Loucy (cell line): ENCODE data around the gene CACNA1S.
A peak's percentile ranks its signal among the peaks of the same experiment; 100 is the strongest.

ENCODE experiments used
- H2AFZ ChIP-seq: fragments of 200-600 bp; sonication (generic); 2 replicates; pipeline ENCODE4 v1.6.0; 2016; ENCODE audit warnings: antibody characterized with exemption, mild to moderate bottlenecking, low read length, moderate library complexity
- H3F3A ChIP-seq: fragments of 200-600 bp; 2 replicates; pipeline ENCODE4 v1.6.0; 2016; ENCODE audit warnings: antibody characterized with exemption, low read depth, mild to moderate bottlenecking
- H3K27me3 ChIP-seq: fragments of 200-600 bp; sonication (generic); 2 replicates; pipeline ENCODE4 v1.6.1; 2014; ENCODE audit warnings: low read length, mild to moderate bottlenecking; ENCODE audit not compliant: insufficient read depth, poor library complexity, severe bottlenecking
- H3K36me3 ChIP-seq: fragments of 200-600 bp; sonication (generic); 2 replicates; pipeline ENCODE4 v1.6.1; 2016; ENCODE audit warnings: low read length; ENCODE audit not compliant: insufficient read depth
- H3K4me1 ChIP-seq: fragments of 200-600 bp; sonication (generic); 2 replicates; pipeline ENCODE4 v1.5.1; 2014; ENCODE audit warnings: low read length, mild to moderate bottlenecking; ENCODE audit not compliant: insufficient read depth, poor library complexity, severe bottlenecking
- H3K4me2 ChIP-seq: fragments of 200-600 bp; sonication (generic); 2 replicates; pipeline ENCODE4 v1.6.0; 2014; ENCODE audit warnings: antibody characterized with exemption, low read length, low read depth, mild to moderate bottlenecking; ENCODE audit not compliant: poor library complexity, severe bottlenecking
- H3K4me3 ChIP-seq: fragments of 200-600 bp; sonication (generic); 2 replicates; pipeline ENCODE4 v1.5.1; 2014; ENCODE audit warnings: low read length, mild to moderate bottlenecking, mixed read lengths; ENCODE audit not compliant: poor library complexity, severe bottlenecking
- H3K79me2 ChIP-seq: fragments of 200-600 bp; sonication (generic); 2 replicates; pipeline ENCODE4 v1.6.1; 2014; ENCODE audit warnings: low read length; ENCODE audit not compliant: insufficient read depth
- H3K9ac ChIP-seq: fragments of 200-600 bp; sonication (generic); 2 replicates; pipeline ENCODE4 v1.6.0; 2014; ENCODE audit warnings: mild to moderate bottlenecking, low read depth, low read length, moderate library complexity; ENCODE audit not compliant: poor library complexity, severe bottlenecking
- H3K9me2 ChIP-seq: fragments of 200-600 bp; sonication (generic); replicated peaks from 2 replicates; pipeline ENCODE4 v1.6.1; 2016; ENCODE audit warnings: low read depth, low read length, mixed read lengths
- H3K9me3 ChIP-seq: fragments of 200-600 bp; sonication (generic); 2 replicates; pipeline ENCODE4 v1.6.1; 2014; ENCODE audit warnings: mild to moderate bottlenecking, antibody characterized with exemption, low read length, low read depth; ENCODE audit not compliant: insufficient read depth
- H4K20me1 ChIP-seq: fragments of 200-600 bp; sonication (generic); 2 replicates; pipeline ENCODE4 v1.6.0; 2014; ENCODE audit warnings: antibody characterized with exemption, low read length, mild to moderate bottlenecking; ENCODE audit not compliant: insufficient read depth, poor library complexity, severe bottlenecking
- EZH2phosphoT487 ChIP-seq: fragments of 200-600 bp; IDR thresholded peaks from 2 replicates; pipeline ENCODE4 v1.6.1; 2018; ENCODE audit warnings: antibody characterized with exemption, mild to moderate bottlenecking, moderate library complexity, borderline replicate concordance
- TF ChIP-seq, protein P1 (sequence below): fragments of 200-600 bp; sonication (generic); conservative IDR thresholded peaks from 2 replicates; pipeline ENCODE4 v1.5.1; 2014; ENCODE audit warnings: mild to moderate bottlenecking, antibody characterized with exemption, low read length

CACNA1S gene

GRCh38 chr1:201156346-201156745 lies 44.1 kb upstream of the CACNA1S start:
- H3K36me3 ChIP-seq: no peaks in the 10 kb centered on the region; the same call in 1 of the 2 replicates
- H2AFZ ChIP-seq: no peak overlapping the region
- no peak overlapping the region for H3K4me3 ChIP-seq
- no peaks in the 10 kb centered on the region for H3K9me3 ChIP-seq
- H3K79me2 ChIP-seq: peaks cover 11% of the 10 kb centered on the region
- no peaks in the 10 kb centered on the region for H3K9me2 ChIP-seq
- H4K20me1 ChIP-seq: no peaks in the 10 kb centered on the region
- no peak overlapping the region for H3K4me2 ChIP-seq
- TF ChIP-seq, protein P1, sequence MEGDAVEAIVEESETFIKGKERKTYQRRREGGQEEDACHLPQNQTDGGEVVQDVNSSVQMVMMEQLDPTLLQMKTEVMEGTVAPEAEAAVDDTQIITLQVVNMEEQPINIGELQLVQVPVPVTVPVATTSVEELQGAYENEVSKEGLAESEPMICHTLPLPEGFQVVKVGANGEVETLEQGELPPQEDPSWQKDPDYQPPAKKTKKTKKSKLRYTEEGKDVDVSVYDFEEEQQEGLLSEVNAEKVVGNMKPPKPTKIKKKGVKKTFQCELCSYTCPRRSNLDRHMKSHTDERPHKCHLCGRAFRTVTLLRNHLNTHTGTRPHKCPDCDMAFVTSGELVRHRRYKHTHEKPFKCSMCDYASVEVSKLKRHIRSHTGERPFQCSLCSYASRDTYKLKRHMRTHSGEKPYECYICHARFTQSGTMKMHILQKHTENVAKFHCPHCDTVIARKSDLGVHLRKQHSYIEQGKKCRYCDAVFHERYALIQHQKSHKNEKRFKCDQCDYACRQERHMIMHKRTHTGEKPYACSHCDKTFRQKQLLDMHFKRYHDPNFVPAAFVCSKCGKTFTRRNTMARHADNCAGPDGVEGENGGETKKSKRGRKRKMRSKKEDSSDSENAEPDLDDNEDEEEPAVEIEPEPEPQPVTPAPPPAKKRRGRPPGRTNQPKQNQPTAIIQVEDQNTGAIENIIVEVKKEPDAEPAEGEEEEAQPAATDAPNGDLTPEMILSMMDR: no peak
- no peak for TF ChIP-seq EZH2phosphoT487
- no peaks in the 10 kb centered on the region for H3K27me3 ChIP-seq
- no peaks in the 10 kb centered on the region for H3F3A ChIP-seq
- H3K9ac ChIP-seq: no peak overlapping the region
- H3K4me1 ChIP-seq: peaks cover 18% of the 10 kb centered on the region

DNA sequence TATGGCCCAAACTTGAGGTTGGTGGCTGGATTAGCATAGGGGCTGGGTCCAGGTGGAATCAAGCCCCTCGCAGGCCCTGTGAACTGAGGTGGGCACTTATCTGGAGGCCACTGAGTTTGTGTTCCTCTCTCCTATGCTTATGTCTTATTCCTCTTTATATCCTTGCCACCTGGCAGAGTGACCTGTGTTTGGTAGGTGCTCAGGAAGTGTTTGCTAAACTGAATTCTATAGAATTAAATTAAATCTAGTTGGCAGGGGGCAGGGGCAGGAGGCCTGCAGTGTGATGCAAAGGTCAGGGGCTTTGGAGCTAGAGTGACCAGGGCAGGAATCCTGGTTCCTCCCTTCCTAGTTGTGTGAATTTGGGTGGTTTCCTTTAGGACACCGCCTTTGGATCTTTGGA lies 43.1 kb upstream of the CACNA1S start:
- H3K9me2 ChIP-seq: no peaks in the 10 kb centered on the region
- H3K9me3 ChIP-seq: no peaks in the 10 kb centered on the region
- TF ChIP-seq EZH2phosphoT487: no peak
- TF ChIP-seq, protein P1: no peak
- no peaks in the 10 kb centered on the region for H4K20me1 ChIP-seq
- peaks cover 6% of the 10 kb centered on the region; the same call in 1 of the 2 replicates for H3K36me3 ChIP-seq
- no peak overlapping the region for H3K4me3 ChIP-seq
- peaks cover 11% of the 10 kb centered on the region for H3K79me2 ChIP-seq
- no peak overlapping the region for H3K4me2 ChIP-seq
- no peak overlapping the region for H2AFZ ChIP-seq
- H3K27me3 ChIP-seq: no peaks in the 10 kb centered on the region
- peaks cover 18% of the 10 kb centered on the region for H3K4me1 ChIP-seq
- no peaks in the 10 kb centered on the region for H3F3A ChIP-seq
- no peak overlapping the region for H3K9ac ChIP-seq

DNA sequence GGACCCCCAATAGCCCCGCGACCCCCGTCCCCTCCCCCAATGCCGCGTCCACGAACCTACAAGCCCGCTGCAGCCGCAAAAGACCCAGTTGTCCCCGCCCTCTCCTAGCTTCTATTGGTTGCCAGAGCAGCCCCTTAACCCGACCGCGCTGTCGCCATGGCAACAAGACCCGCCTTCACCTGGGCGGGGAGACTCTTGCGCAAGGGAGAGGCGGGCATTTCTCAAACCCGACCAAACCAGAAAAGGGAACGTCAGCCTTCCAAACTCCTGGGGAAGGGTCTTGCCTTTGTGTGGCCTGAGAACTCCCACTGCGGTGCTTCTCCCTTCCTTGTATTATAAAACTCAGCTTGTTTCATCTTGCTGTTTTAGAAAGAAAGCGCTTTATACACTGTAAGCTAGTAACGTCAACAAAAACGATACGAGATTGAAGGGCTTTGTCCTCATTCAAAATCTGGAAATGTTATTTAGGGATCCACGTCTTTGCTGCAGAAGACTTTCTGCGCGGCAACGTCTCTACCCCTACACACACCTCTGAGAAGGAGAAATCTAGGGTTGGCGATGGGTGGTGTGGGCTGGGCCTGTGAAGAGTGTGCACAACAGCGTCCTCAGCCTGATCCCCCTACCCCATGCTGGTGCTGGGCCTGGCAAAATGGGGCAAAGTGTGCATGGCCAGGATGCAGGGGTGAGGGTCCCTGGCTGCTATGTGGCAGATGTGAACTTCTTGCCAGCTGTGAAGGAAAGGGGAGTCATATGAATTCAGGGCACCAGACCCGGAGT lies 42.4 kb upstream of the CACNA1S start, which contains the start of gene TMEM9:
Gene TMEM9 (minus strand): TSS at position 86 of the 777 bp plus-strand sequence. CDS start 551 bp downstream, outside the sequence.
- TF ChIP-seq, protein P1: no peak
- TF ChIP-seq EZH2phosphoT487: no peak
- Histone ChIP-seq H3K4me2 (peak within 1 kb of the TSS; percentile 97), H3K9me2 (no peaks in the 10 kb centered on the region), H3K4me1 (peaks cover 18% of the 10 kb centered on the region), H3K79me2 (peaks cover 11% of the 10 kb centered on the region), H3K27me3 (no peaks in the 10 kb centered on the region), H3K9ac (peak within 1 kb of the TSS; percentile 75), H3K4me3 (peak within 1 kb of the TSS; percentile 77), H3F3A (no peaks in the 10 kb centered on the region), H4K20me1 (no peaks in the 10 kb centered on the region), H3K9me3 (no peaks in the 10 kb centered on the region), H3K36me3 (peaks cover 6% of the 10 kb centered on the region; the same call in 1 of the 2 replicates), H2AFZ (peak within 1 kb of the TSS; percentile 88)
